ENCODE data around the gene MAP7D1.

The MAP7D1 gene

GRCh38 chr1:36155408-36156328 is at the start of gene MAP7D1:
Gene MAP7D1 (plus strand): TSS chr1:36156160. CDS start chr1:36156418, 258 bp downstream.
- peak; percentile 93 for DNase-seq

GRCh38 chr1:36106269-36106668 is 49.7 kb upstream of the MAP7D1 start:
- no peak for DNase-seq

GRCh38 chr1:36107394-36107793 is 48.6 kb upstream of the MAP7D1 start:
- DNase-seq = no peak

GRCh38 chr1:36108314-36108713 is 47.6 kb upstream of the MAP7D1 start:
- peak; percentile 50 for DNase-seq

- no peak for DNase-seq
Observed at GRCh38 chr1:36109041-36109679, 46.8 kb upstream of the MAP7D1 start.

DNA sequence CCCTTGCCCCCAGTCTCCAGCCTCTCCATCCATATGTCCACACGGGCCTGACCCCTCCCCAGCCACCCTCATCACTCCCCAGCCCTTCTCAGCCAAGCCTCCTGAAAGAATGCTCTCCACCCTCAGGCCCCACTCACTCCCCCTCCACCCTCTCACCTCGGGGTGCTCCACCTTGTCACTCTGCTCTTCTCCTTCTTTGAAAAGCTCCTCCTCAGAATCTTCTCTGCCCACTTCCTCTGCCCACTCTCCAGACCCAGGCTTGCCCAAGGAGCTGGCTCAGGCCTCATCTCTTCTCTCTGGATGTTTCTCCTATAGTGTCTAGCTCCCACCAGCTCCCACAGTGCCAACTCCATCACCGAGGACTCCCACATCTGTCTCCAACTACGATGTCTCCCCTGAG is 44.8 kb upstream of the MAP7D1 start:
- no peak for DNase-seq

GRCh38 chr1:36112823-36113222 is 43.1 kb upstream of the MAP7D1 start:
- no peak for DNase-seq

DNA sequence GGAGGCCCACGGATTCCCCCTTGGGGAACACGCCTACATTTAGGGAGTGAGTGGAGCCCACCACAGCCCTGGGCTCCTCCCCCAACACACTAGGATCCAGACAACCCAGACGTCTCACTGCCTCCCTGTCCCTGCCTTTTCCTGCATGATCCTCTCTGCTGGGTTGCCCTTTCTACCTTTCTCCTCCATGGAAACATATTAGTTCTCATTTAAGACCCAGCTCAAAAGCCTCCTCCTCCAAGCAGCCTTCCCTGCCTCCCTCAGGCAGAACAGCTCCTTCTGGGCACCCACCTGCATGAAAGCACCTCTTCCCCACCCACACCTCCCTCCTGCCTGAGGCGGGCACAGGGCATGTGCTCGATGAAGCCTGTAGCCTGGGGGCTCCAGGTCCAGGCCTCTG is 41.6 kb upstream of the MAP7D1 start:
- DNase-seq = no peak

DNA sequence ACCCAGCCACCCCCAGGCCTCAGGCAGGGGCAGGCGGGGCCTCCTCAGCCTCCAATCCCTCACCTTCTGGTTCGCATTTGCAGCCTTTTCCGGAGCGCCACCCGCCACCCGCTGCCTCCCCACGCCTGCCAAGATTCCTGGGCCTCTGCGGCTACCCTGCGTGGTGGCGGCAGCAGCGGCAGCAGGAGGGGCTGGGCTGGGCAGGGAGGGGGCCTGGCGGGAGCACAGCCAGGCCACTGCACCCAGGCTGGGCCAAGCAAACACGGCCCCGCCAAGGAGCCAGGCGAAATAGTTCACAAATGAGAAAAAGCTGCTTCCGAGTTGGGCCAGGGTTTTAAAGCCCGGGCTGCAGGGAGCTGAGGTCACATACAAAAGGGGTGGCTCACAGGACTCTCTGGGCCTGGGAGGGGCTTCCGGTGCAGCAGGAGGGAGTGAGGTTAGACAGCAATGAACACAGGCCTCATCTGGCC is 40.7 kb upstream of the MAP7D1 start:
- DNase-seq = peak; percentile 71

- DNase-seq = no peak
Observed at GRCh38 chr1:36115931-36116330, 40.0 kb upstream of the MAP7D1 start.

DNA sequence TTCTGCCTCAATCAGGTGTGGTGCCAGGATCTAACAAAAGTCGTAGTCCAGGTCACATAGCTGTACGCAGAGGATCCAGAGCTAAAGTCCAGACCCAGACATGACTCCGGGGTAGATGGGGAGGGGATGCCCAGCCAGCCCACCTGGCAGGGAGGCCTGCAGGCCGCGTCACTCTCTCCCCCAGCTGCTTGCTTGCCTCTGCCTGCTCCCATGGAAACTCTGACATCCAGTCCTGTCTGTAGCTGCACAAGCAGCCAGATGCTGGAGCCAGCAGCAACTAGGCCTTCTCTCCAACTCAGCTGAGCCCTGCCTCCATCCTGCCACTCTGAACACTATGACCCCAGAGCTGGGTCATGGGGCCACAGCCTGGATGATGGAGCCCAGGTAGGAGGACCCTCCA is 39.1 kb upstream of the MAP7D1 start:
- DNase-seq = no peak

GRCh38 chr1:36118447-36119204 is 37.3 kb upstream of the MAP7D1 start:
- peak; percentile 38 for DNase-seq

GRCh38 chr1:36119456-36119855 is 36.5 kb upstream of the MAP7D1 start:
- DNase-seq = no peak

GRCh38 chr1:36122062-36123030 is 33.6 kb upstream of the MAP7D1 start:
- no peak for DNase-seq

- DNase-seq = peak; percentile 36
Observed at GRCh38 chr1:36123356-36123755, 32.6 kb upstream of the MAP7D1 start.

GRCh38 chr1:36124404-36125128 is 31.4 kb upstream of the MAP7D1 start:
- DNase-seq = no peak

GRCh38 chr1:36125129-36125991 is 30.6 kb upstream of the MAP7D1 start, which contains the start of gene COL8A2:
Gene COL8A2 (minus strand): TSS chr1:36125222. CDS start chr1:36100242, 24,980 bp downstream.
- peak; percentile 50 for DNase-seq

DNA sequence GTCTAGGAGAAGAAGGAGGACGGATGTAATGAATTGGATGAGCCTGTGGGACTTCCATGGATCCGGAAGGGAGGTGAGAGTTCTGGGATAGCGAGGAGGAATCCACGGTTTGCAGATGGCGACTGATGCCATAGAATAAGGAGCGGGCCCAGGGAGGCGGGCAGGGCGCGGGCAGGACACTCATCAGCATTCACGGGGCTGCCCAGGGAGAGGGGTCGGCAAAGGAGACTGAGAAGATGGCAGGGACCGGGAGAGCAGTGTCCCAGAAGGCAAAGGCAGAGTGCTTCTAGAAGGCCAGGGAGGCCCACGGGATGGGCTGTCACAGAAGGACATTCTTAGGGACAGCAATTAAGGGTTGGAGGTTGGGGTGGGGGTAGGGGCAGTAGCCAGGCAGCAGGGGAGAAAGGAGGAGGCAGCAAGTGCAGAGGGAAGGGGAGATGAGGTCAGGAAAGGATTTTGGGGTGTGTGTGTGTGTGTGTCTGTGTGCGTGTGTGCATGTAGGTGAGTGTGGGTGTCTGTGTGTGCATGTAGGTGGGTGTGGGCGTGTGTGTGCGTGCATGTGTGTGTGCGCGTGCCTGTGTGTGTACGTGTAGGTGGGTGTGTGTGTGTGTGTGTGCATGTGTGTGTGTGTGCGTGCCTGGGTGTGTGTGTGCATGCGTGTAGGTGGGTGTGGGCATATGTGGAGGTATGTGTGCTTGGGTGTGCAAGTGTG is 29.8 kb upstream of the MAP7D1 start:
- peak; percentile 27 for DNase-seq

DNA sequence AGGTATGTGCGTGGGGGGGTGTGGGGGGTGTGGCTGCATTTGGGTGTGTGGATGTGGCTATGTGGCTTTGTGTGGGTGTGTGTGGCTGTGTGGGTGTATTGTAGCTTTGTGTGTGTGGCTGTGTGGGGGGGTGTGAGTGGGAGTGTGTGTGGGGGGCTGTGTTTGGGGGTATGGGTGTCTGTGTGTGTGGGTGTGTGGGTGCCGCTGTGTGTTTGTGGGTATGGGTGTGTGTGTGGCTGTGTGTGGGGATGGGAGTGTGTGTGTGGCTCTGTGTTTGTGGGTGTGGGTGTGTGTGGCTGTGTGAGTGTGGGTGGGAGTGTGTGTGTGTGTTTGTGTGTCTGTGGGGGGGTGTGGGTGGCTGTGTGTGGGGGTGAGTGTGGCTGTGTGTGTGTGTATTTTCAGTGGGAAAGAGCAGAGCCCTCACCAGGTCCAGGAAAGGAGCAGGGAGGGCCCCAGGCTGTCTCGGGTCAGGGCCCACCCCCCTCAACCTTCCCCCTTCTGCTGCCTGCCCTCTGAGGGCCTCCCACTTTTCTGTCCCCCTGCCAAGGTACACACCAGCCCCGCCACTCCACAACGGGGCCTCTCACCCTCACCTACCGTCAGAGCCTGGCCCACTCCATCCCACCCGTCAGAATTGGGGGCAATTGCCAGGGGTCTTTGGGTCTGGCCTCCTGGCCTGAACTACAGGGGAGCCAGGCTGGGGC is 29.0 kb upstream of the MAP7D1 start:
- DNase-seq = no peak
